DMS53 (cell line): ENCODE results near the gene RNASE8.
"Not testable (repeated sequence)": the region's sequence is repeated elsewhere in the genome, so short reads cannot be mapped to it uniquely, and the experiment has no call there.

Source experiments
- DNase-seq: peaks from one replicate; lab custom pipeline; 2025; lab: John Stamatoyannopoulos, UW

RNASE8 gene, protein sequence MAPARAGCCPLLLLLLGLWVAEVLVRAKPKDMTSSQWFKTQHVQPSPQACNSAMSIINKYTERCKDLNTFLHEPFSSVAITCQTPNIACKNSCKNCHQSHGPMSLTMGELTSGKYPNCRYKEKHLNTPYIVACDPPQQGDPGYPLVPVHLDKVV

DNA sequence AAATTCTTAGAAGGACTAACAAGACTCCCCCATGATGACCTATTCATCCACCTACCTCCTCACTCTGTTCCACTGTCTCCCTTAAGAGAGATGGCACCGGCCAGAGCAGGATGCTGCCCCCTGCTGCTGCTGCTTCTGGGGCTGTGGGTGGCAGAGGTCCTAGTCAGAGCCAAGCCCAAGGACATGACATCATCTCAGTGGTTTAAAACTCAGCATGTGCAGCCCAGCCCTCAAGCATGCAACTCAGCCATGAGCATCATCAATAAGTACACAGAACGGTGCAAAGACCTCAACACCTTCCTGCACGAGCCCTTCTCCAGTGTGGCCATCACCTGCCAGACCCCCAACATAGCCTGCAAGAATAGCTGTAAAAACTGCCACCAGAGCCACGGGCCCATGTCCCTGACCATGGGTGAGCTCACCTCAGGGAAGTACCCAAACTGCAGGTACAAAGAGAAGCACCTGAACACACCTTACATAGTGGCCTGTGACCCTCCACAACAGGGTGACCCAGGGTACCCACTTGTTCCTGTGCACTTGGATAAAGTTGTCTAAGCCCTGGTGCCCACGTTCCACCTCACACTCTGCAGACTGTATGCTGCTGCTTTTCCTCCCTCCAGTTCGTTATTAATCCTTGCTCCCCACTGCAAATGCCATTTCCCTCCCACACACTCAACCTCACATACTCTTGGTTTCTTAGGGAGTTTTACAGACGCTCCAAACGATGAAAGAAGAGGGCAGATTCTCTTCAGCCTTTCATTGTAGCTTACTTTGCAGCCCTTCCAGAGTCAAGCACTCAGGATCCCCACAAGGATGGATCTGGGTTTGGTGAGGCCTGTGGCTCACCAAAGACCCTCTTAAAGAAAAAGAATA lies at the start of gene RNASE8:
Gene RNASE8 (plus strand): TSS at position 20 of the 873 bp plus-strand sequence. CDS start 71 bp downstream, at position 91.
- peak; percentile 0 for DNase-seq

DNA sequence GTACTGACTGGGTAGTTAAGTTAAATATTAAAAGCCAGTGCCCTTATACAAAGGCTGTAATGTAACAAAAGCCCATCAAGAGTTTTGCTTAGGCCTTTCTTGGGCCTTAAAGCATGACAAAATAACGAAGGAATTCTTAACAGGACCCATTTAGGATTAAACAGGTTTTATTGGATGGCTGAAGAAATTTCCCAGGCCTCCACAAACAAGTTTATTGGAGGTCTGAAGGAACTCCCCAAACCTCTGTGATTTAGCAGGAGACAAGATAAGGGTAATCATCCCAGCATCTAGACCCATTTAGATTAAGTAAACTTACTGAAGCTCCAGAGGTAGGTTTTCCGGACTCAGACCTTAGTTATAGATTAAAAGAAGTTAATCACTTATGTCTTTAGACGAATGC lies 47.9 kb upstream of the RNASE8 start:
- not testable (repeated sequence) for DNase-seq

DNA sequence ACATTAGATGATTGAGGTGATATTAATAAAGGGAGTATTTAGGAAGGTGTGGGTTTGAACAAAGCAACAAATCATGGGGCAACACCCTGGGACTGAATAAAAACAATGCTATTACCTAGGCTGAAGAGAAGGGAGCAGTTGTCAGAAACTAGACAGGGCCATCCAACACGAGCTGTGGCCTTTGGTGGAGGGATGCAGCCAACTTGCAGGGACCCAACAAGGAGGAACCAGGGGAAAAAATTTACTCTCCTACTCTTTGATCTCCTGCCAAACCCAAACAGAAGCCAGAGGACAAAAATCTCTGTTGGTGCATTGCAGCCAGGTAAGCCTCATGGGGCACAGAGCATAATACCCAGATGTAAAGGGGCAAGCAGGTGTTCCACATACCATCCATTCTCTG lies 46.5 kb upstream of the RNASE8 start:
- no peak for DNase-seq

DNA sequence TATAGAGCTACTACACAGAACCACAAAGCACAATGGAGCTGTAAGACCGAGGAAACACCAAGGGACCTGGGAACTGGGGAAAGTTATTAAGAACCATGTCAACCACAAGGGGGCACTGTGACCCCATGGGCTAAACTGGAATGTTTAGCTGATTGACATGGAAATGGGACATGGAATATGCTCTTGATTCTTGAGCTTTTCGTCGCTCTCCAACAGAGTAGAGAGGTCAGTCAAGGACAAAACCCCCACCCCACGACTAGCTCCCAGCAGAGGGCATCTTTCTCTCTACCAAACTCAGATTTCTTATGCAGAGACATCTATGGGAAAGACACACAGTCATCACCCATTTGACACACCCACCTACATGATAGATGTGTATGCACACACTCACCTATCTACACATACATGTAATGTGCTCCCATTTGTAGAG lies 42.8 kb upstream of the RNASE8 start:
- DNase-seq: peak; percentile 79

DNA sequence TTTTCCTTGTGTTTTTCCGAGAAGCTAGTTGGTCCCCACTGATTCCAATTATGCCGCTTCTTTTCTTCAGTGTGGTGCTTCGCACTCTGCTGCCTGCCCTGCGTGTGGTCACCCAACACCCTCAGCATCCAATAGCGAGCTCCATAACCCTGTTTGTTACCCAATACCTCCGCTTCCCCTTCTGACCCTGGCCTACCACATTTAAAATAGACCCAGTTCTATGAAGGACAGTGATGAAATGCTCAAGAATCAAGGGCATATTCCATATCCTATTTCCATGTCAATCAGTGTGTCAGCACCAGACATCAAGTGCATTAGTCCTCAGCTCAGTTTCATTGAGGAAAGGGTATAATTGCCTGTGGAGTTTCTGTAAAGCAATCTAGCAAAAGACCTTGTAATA lies 42.3 kb upstream of the RNASE8 start:
- no peak for DNase-seq

DNA sequence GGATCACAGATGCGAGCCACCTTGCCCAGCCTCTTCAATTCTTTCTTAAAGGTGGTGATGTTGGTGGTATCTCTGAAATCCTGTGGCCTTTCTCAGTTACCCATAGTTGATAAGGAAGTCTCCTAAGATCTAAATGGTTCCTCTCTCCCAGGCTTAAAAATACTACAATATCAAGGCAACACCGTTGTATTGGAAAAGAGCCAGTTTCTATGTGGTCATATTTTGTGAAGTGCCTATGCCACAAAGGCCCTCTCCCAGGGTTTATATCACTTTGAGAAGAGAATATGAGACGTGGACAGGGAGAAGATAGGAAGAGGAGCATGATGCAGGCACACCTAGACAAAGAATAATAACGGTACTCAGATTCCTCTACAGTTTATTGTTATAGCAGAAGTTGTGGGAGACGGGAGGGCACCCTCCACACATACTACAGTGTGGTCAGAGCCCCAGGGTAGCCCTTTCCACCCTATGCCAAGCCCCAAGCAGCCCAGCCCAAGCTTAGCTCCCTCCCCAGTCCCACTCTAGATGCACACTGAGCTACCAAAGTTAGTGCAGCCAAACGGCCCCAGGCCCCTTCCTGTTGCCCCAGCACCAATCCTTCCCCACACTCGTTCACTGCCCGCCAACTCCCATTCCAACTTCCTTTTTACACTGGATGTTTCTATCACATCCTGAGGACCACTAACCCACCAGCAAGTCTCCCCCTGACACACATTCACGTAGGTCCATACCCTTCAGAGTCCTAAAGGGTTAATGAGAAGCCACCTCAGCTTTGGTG lies 41.0 kb upstream of the RNASE8 start:
- DNase-seq: no peak

DNA sequence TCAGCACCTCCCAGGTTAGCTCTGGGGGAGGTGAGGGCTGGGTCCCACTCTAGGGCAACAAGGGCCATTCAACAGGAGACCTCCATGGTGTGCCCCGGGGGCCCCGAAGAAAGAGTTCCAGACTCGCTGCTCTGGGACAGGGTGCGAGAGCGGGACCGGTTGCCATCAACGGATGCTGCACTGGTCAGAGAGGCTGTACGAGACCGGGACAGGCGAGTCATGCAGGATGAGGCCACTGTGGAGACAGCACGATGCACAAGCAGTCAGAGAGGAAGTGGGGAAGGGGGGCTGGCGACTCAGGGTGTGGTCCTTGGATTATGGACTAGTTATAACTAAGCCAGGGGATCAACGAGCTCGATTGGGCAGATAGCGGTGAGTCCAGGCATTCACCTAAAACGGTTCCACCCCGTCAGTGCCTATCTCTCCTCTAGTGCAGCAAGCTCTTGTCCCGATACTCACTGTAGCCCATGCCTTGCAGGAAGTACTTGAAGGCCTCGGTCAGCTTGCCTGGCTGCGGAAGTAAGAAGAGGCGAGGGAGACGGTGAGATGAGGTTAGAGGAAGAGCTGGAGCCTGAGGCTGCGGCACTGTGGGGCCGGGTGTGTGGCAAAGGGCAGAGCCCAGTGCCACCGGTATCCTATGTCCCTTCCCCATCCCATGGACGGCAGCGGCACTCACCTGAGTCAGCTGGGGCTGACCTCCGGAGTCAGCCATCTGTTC lies 39.9 kb upstream of the RNASE8 start:
- no peak for DNase-seq

DNA sequence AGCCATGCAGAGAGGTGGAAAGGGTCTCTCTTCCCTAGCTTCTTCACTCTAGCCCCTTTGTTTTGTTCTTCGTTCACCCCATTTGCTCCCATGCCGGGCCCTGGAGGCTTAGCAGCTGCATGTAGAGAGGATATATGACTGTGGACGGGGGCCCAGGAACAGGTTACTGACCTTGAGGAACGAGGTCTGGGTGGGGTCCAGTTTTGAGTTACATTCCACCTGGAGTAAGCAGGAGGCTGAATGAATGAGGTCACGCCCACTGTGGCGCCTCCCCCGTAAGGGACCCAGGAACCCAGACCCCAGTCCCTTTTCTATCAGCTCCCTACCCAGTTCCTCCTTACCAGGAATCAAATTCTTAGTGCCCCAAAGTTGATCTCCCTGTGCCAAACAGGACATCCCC lies 39.3 kb upstream of the RNASE8 start:
- no peak for DNase-seq

DNA sequence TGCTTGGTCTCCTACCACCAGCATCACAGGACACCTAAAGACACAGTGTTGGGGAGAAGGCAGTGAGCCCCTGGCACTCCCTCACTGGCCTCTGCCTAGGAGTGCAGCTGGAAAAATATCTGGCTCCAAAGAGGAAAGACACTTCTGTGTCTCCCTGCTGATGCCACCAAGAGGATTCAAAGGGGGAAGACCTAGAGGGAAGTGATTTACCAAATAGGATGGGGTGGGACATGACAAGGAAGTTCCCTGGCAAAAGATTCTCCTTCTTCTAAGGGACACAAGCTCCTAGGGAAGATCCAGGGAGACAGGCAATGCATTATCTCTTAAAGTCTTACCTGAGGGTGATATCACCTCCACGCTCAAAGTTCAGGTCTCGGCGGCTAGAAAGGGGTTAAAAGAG lies 38.8 kb upstream of the RNASE8 start:
- no peak for DNase-seq

DNA sequence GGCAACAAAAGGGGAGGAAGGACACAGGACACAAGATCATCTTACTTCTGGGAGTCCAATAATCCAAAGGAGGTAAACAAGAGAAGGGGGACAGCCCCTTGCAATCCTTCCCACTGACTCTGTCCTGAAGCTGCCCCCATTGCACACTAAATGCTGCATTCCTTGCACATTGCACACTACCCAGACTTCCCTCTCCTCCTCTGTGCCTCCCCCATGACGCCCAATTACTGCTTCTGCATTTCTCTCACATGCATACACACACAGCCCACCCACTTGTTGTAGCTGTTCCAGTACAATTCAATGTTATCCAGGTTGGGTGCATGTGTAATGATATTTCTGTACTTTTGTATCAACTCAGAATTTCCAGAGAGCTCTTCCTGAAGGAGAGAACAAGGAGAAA lies 38.3 kb upstream of the RNASE8 start:
- DNase-seq: no peak

DNA sequence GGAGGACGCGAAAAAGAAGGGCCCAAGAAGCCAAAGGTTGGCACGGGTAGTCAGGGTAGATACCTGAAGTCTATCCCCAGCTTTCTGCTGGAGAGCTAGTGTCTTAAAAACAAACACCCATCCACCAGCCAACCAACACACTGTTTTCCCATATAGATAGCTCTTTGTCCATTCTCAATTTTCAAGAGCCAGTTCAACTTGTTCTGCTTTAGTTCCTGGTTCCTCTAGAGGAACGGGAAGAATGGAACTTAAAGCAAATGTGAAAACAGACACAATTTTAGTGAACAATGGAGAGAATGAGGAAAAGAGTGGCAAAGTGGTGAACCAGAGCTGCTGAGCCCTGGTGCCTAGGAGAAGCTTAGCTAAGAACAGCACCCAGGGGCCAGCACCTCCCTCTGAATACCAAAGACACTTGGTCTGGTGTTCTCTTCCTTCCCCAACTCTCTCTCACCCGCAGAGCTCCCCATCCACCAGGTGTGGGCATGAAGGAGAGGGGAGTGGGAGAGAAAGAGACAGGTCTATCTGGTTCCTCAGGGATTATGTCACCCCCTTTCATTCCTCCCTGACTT lies 36.6 kb upstream of the RNASE8 start:
- no peak for DNase-seq

DNA sequence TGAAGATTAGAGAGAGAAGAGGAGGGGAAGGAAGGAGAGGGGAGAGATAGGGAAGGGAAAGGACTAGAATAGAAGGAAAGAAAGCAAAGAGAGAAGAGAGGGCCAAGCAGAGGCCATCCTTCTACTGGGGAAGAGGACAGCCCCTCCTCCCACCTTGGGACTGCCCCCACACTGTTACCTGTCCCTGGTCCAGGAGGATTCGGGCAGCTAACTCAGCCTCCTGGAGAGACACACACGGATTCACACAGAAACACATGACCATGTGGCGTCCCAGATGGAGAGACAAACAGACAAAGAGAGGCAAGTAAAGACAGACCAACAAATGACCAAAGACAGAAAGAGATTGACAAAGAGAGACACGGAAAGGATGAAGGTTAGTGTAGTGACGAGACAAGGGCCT lies 34.9 kb upstream of the RNASE8 start:
- DNase-seq: no peak

DNA sequence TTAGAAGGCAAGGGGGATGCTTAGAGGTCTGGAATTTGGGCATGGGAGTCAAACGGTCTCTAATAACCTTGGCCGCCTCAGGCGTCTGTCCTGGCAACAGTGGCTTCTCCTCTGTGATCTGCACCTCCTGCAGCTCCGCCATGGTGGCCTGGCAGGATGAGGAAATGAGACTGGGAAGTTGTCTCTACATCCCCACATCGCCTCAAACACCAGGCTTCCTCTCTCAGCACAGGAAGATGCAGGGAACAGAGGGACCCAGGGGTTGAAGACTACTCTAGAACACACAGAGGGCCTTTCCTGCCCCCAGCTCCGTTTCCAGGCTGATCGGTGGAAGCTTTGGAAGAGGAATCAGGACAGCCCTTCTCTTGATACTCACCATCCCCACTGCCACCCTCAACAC lies 34.4 kb upstream of the RNASE8 start:
- no peak for DNase-seq

DNA sequence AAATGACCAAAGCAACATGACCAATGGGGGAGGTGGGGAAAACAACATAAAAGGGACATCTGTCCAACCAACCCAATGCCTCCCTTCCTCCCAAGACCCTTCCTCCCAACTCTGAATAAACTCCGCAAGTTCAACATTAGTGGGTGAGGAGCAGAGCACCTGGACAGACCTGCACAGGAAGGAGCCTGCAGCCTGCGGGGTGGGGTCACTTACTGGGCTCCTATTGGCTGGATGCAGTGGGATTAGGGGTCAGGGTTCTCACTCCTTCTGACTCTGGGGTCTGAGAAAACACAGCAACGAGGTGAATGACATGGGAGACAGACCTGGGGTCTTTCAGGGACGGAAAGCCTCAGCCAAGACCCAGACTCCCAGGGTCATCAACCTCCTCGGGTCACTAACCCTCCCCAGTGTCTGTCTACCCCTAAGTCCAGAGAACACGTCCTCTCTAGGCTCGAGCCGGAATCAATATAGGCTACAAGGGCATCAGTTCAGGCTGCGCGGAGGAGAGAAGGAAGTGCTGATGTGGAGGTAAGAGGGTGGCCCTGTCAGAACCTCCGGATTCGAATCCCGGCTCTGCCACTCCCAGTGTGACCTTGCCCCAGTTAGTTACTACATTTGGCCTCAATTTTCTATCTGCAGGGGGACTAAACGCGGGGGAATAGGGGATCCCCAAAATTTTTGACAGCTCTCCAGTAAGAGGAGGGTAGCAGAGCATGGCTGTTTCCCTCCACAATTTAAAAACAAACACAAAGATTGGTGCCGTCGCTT lies 33.6 kb upstream of the RNASE8 start:
- peak; percentile 0 for DNase-seq

DNA sequence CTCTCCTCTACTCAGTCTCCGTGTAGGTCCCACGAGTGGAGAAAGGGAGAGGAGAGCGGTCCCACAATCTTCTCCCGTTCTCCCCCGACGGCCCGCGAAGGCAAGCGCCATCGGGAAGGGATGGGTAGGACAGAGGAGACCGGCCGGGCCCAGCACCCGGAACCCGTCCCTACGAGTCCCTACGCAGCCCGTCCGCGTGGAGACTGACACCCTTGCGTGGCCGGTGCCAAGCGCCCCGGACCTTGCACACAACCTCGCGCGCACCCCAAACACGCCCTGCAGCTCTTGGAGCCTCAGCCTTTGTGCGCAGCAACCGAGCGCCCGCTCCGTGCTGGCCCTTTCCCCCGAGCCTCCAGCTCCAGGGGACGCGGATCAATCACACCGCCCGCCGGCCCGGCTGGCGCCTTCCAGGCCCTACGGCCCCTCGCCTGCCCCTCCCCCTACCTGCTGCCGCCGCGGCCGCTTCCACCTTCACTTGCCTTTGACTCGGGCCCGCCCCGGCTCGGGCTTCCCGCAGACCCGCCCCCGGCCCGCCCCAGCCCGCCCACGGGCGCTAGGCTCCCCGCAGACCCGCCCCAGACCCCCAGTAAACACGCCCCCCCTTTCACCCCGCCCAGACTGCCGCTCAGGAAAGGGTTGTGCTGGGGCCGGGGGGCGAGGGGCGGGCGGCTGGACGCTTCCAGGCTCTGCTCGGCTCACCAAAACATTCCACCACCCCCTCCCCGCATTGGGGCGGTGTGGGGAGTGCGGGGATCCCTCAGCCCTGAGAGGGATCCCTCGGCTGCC lies 32.8 kb upstream of the RNASE8 start, which contains the start of gene NDRG2:
Gene NDRG2 (minus strand): TSS at position 477 of the 786 bp plus-strand sequence. CDS start 1,746 bp downstream, outside the sequence.
- DNase-seq: peak; percentile 59

DNA sequence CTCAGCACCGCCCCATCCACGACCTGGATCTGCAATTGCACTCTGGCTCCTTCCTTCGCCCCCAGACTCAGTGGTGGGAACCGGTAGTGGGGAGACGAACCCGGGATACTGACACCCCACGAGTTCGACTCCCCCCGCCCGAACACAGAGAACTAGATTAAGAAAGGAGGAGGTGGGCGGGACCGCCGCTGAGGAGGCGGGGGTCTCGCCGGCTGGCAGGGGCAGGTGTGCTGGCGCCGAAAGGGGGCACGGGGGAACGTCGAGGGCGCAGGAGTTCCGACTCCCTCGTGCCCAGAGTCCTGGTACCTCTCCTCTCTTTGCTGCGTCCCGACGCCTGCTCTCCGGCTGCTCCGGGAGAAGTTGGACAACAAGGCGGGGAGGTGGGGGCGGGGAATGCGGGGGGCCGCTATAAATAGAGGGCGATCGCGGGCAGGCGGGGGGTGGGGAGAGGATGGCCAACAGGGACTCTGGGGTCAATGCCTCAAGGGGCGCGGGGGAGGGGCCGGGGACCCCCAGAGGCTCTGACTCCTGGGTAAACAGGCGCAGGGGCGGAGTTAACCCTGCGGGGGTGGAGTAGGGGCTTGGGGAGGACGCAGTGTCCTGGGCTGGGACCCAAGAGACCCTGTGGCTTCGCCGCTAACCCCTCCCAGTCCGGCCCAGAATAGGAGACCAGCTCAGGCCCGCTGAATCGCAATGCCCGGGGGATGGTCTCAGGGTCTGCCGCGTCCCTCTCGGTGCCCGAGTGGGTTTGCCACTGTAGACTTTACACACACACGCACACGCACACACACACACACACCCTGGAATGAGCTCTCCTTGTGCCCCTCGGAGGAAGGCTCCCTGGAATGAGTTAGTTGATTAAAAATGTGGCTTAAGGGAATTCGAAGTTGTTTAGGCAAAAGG lies 32.0 kb upstream of the RNASE8 start:
- DNase-seq: no peak

DNA sequence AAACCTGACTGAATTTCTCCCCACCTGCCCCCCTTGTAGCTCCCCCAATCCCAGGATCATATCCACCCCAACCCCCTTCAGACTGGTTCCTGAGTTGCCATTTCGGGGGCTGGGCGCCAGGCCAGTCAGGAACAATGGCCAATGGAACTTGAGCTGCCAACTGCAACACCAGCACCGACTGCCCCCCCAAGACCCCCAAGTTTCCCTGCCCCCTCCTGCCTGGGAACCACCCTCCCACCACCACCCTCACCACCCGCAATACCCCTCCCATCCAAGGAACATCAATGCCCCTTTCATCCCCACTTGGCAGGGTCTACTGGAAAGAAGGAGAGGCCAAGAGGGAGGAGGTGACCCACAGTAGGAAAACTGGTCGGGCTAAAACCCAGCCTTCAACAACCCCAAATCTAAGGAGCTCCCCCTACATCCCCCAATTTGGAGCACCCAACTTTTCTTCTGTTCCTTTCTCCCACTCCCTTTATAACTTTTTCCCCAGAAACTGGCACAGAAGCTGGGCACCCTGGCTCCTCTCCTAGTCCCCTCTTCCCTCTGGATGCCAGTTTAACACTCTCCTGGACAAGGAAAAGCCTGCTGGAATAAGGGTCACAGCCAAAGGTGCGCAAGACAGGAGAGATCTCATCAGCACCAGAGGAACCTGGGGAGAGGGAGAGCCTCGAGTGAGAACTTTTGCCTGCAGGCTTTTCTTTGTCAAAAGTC lies 31.2 kb upstream of the RNASE8 start:
- DNase-seq: no peak

DNA sequence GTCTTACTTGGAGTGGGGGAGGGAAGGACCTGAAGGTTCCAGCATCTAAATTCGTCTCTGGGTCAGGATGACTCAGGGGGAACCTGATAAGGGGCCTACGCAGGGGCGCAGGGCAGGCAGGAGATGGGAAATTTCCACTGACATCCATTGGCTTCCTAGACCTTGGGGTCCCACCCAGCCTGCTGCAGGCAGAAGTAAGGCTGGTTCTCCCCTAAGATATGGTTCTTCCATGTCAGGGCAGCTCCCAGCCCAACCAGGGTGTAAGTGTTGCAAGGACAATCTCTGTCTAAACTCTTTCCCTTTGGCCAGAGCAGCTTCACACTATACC lies 30.7 kb upstream of the RNASE8 start:
- no peak for DNase-seq

DNA sequence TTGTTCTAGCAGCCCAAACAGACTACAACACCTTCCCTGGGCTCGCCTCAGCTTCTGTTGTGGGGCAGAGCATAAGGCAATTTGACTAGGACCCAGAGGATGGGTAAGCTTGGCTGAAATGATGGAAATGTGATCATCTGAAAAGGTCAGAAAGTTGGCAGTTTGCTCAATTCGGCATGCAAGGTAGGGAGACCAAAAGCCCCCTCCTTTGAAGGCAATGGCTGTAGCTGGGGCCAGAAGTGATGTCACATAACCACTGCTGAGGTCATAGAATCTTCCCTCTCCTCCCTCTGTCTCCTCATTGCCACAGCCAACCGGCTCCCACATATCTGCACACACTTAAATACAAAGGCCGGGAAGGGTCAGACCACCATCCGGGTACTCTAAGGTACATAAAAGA lies 27.7 kb upstream of the RNASE8 start, which contains the start of gene TPPP2:
Gene TPPP2 (plus strand): TSS at position 301 of the 400 bp plus-strand sequence. CDS start 365 bp downstream, outside the sequence.
- DNase-seq: no peak
